Endothelial cell of umbilical vein (primary cell): ENCODE data around the gene RELL2.

Source experiments
- CTCF ChIP-seq, 2 donors: IDR thresholded peaks; 1 replicate in 1 of 2; 2 replicates in 1 of 2; pipeline ENCODE4 v1.5.1; 2011; ENCODE audit warnings: low read length in 2 of 2, mild to moderate bottlenecking in 2 of 2, moderate library complexity in 2 of 2, control low read depth in 1 of 2, inconsistent platforms in 1 of 2, low read depth in 1 of 2; ENCODE audit not compliant: insufficient read depth in 1 of 2; ENCODE audit errors: extremely low read depth in 1 of 2
- EZH2 ChIP-seq: IDR thresholded peaks from 2 replicates; pipeline ENCODE4 v1.6.1; 2012; ENCODE audit warnings: borderline replicate concordance, low read depth, mild to moderate bottlenecking, moderate library complexity, low read length, inconsistent platforms; ENCODE audit not compliant: severe bottlenecking
- FOS ChIP-seq: IDR thresholded peaks from 2 replicates; pipeline ENCODE4 v1.6.1; 2011; ENCODE audit warnings: mild to moderate bottlenecking, low read length, moderate library complexity, borderline replicate concordance; ENCODE audit not compliant: insufficient read depth
- GATA2 ChIP-seq: IDR thresholded peaks from 2 replicates; pipeline ENCODE4 v1.7.0; 2011; ENCODE audit warnings: low read depth, mild to moderate bottlenecking, moderate library complexity, mixed read lengths, low read length; ENCODE audit not compliant: insufficient read length, insufficient read depth
- MAX ChIP-seq: IDR thresholded peaks from 2 replicates; pipeline ENCODE4 v1.6.1; 2011; ENCODE audit not compliant: insufficient read depth, insufficient read length
- MYC ChIP-seq: IDR thresholded peaks from one replicate; pipeline ENCODE4 v1.6.1; 2011; ENCODE audit warnings: mild to moderate bottlenecking, low read depth, low read length
- POLR2A ChIP-seq: IDR thresholded peaks from 2 replicates; pipeline ENCODE4 v1.6.1; 2012; ENCODE audit warnings: low read depth, mild to moderate bottlenecking, control low read depth, low read length
- POLR2AphosphoS5 ChIP-seq: IDR thresholded peaks from 2 replicates; pipeline ENCODE4 v1.6.1; 2012; ENCODE audit warnings: low read depth, mild to moderate bottlenecking, control low read depth, low read length, moderate library complexity; ENCODE audit not compliant: insufficient read depth

- TF ChIP-seq CTCF (IDR thresholded peaks at IDR 0.05; ENCODE audit: extremely low read depth in 1 of 2, insufficient read depth in 1 of 2, low read depth in 1 of 2, low read length in 2 of 2) (no peak), POLR2A (no peak), MYC (no peak), POLR2AphosphoS5 (no peak), EZH2 (no peak), FOS (no peak), MAX (no peak), GATA2 (no peak)
These were observed 38.1 kb upstream of the RELL2 start for GRCh38 chr5:141598391-141599345.
